ENCODE data around the gene MAPK8. TPM values are rescaled to one million over a fixed set of nuclear protein-coding genes. Genes with fewer than 3 reads are reported as not detected.

MAPK8 gene
- total RNA-seq, 1 experiment from 2014 or later: 55.7 TPM

- H3K9me3 Mint-ChIP-seq (ENCODE audit: low read depth, unreplicated experiment): no peaks in the 10 kb centered on the region
- H3K27me3 Mint-ChIP-seq (ENCODE audit: unreplicated experiment): no peaks in the 10 kb centered on the region
- CTCF ChIA-PET: interaction anchor here (1.0 to 1.7 kb wide), 2 partner anchors 9 to 62 kb away, joined by 3 to 5 read pairs; no protein-coding TSS in a partner anchor
- peaks cover 30% of the 10 kb centered on the region for H3K4me1 Mint-ChIP-seq (ENCODE audit: low read depth, unreplicated experiment)
- intact Hi-C loops (cut with micrococcal nuclease; ENCODE audit: unreplicated experiment): no loop called here
- no peak overlapping the region for H3K27ac Mint-ChIP-seq (ENCODE audit: unreplicated experiment)
- H3K4me3 Mint-ChIP-seq (ENCODE audit: low read depth, unreplicated experiment): no peak overlapping the region
- BruUV-seq (replicated peaks): no TSS peak
- peaks cover 5% of the 10 kb centered on the region for H3K36me3 Mint-ChIP-seq (ENCODE audit: insufficient read depth, unreplicated experiment)
- TF ChIP-seq CTCF (IDR thresholded peaks at IDR 0.05; ENCODE audit: unreplicated experiment): no peak
- no peak for DNase-seq
Observed at GRCh38 chr10:48382982-48383381, 76.5 kb downstream of the MAPK8 start.

GRCh38 chr10:48383393-48383792 lies 76.9 kb downstream of the MAPK8 start:
- TF ChIP-seq CTCF (IDR thresholded peaks at IDR 0.05; ENCODE audit: unreplicated experiment): no peak
- H3K27ac Mint-ChIP-seq (ENCODE audit: unreplicated experiment): no peak overlapping the region
- CTCF ChIA-PET: interaction anchor here (1.0 to 1.7 kb wide), 3 partner anchors 8 to 61 kb away, joined by 3 to 5 read pairs (median 4); no protein-coding TSS in a partner anchor

GRCh38 chr10:48384699-48384982 lies 78.2 kb downstream of the MAPK8 start:
- DNase-seq: no peak
- Mint-ChIP-seq H3K27me3 (ENCODE audit: unreplicated experiment) (no peaks in the 10 kb centered on the region), H3K9me3 (ENCODE audit: low read depth, unreplicated experiment) (no peaks in the 10 kb centered on the region), H3K4me1 (ENCODE audit: low read depth, unreplicated experiment) (peaks cover 27% of the 10 kb centered on the region), H3K27ac (ENCODE audit: unreplicated experiment) (no peak overlapping the region), H3K4me3 (ENCODE audit: low read depth, unreplicated experiment) (no peak overlapping the region), H3K36me3 (ENCODE audit: insufficient read depth, unreplicated experiment) (peaks cover 5% of the 10 kb centered on the region)
- no TSS peak for BruUV-seq (replicated peaks)
- intact Hi-C loops (cut with micrococcal nuclease; ENCODE audit: unreplicated experiment): no loop called here
- CTCF ChIA-PET: interaction anchor here (1.3 kb wide), 1 partner anchor 21 kb away, joined by 4 read pairs; no protein-coding TSS in a partner anchor
- TF ChIP-seq CTCF (IDR thresholded peaks at IDR 0.05; ENCODE audit: unreplicated experiment): no peak

More at GRCh38 chr10:48383393-48383792, 76.9 kb downstream of the MAPK8 start:
- Mint-ChIP-seq H3K9me3 (ENCODE audit: low read depth, unreplicated experiment) (no peaks in the 10 kb centered on the region), H3K36me3 (ENCODE audit: insufficient read depth, unreplicated experiment) (peaks cover 5% of the 10 kb centered on the region), H3K4me1 (ENCODE audit: low read depth, unreplicated experiment) (peaks cover 26% of the 10 kb centered on the region), H3K4me3 (ENCODE audit: low read depth, unreplicated experiment) (no peak overlapping the region), H3K27me3 (ENCODE audit: unreplicated experiment) (no peaks in the 10 kb centered on the region)
- intact Hi-C loops (cut with micrococcal nuclease; ENCODE audit: unreplicated experiment): no loop called here
- BruUV-seq (replicated peaks): no TSS peak
- DNase-seq: no peak

- no TSS peak for BruUV-seq (replicated peaks)
- Mint-ChIP-seq H3K36me3 (ENCODE audit: insufficient read depth, unreplicated experiment) (peaks cover 5% of the 10 kb centered on the region), H3K4me1 (ENCODE audit: low read depth, unreplicated experiment) (peaks cover 69% of the 10 kb centered on the region), H3K9me3 (ENCODE audit: low read depth, unreplicated experiment) (no peaks in the 10 kb centered on the region), H3K27ac (ENCODE audit: unreplicated experiment) (peak overlapping the region; percentile 31), H3K27me3 (ENCODE audit: unreplicated experiment) (no peaks in the 10 kb centered on the region), H3K4me3 (ENCODE audit: low read depth, unreplicated experiment) (no peak overlapping the region)
- no peak for TF ChIP-seq CTCF (IDR thresholded peaks at IDR 0.05; ENCODE audit: unreplicated experiment)
- intact Hi-C loops (cut with micrococcal nuclease; ENCODE audit: unreplicated experiment): no loop called here
- CTCF ChIA-PET: no interaction called here
- DNase-seq: no peak
Observed at GRCh38 chr10:48389272-48389671, 82.8 kb downstream of the MAPK8 start.
